HCT116 (cell line): ENCODE data around the gene ZBTB1. TPM values are rescaled to one million over a fixed set of nuclear protein-coding genes. Genes with fewer than 3 reads are reported as not detected.

ENCODE experiments used
- ATAC-seq: fragments of 200-7000 bp; cut with Tn5 transposase; 2 replicates; pipeline ENCODE4 v1.9.1; 2020; ENCODE audit warnings: mild to moderate bottlenecking, moderate library complexity
- BruUV-seq: library from RNA; stranded (reverse); fragments of 400-500 nt; replicated peaks from 2 replicates; lab custom pipeline; 2021; lab: Mats Ljungman, UMichigan
- CTCF ChIA-PET: fragments of 300-600 bp; sonication (Branson Sonifier 250); formaldehyde crosslinking; loops from one replicate; lab custom pipeline; 2021; ENCODE audit warnings: antibody characterized with exemption; lab: Charles Lee
- POLR2A ChIA-PET: fragments of 300-600, 350-600 bp; sonication (Branson Sonifier 250); formaldehyde crosslinking; loops from one replicate; lab custom pipeline; 2021; ENCODE audit warnings: antibody characterized with exemption; lab: Charles Lee
- RAD21 ChIA-PET, 2 experiments: fragments of 300-600 bp; sonication (Branson Sonifier 250); formaldehyde crosslinking; loops; one replicate each; lab custom pipeline; 2023; ENCODE audit warnings: low total read pairs in 2 of 2; ENCODE audit not compliant: uncharacterized antibody in 2 of 2, unreplicated experiment in 2 of 2, low non-redundant PET in 1 of 2; lab: Charles Lee
- DNase-seq: peaks from one replicate; pipeline ENCODE4 v3.0.0-alpha.2; 2010; ENCODE audit warnings: low read depth, low spot score
- H2AFZ ChIP-seq: fragments of 200-600 bp; shearing (Covaris generic), sonication (generic); 2 replicates; pipeline ENCODE4 v1.6.1; 2017; ENCODE audit warnings: low read depth, mixed run types, mixed read lengths, antibody characterized with exemption, low read length; ENCODE audit not compliant: poor library complexity, severe bottlenecking
- H3K27ac ChIP-seq: 2 replicates; pipeline ENCODE4 v1.5.1; 2012; ENCODE audit warnings: low read depth, low read length
- H3K27me3 ChIP-seq: fragments of 200-600 bp; sonication (generic); 2 replicates; pipeline ENCODE4 v1.6.1; 2016; ENCODE audit warnings: mixed run types, low read length, mixed read lengths; ENCODE audit not compliant: insufficient read depth
- H3K36me3 ChIP-seq, 2 experiments: fragments of 200-500 bp in 1 of 2; fragments of 200-600 bp in 1 of 2; sonication (Bioruptor generic) in 1 of 2; sonication (generic) in 1 of 2; 2 replicates each; pipeline versions ENCODE4 v1.5.1 to v1.6.1; 2014 to 2016; ENCODE audit warnings: low read length in 2 of 2, inconsistent platforms in 1 of 2, mixed read lengths in 1 of 2, mixed run types in 1 of 2; ENCODE audit not compliant: insufficient read depth in 2 of 2, control insufficient read depth in 1 of 2
- H3K4me1 ChIP-seq, 2 experiments: fragments of 200-600 bp in 1 of 2; sonication (generic) in 1 of 2; 2 replicates each; pipeline versions ENCODE4 v1.5.1 to v1.6.1; 2012 to 2017; ENCODE audit warnings: low read length in 2 of 2, inconsistent platforms in 1 of 2, mild to moderate bottlenecking in 1 of 2, mixed read lengths in 1 of 2, mixed run types in 1 of 2, moderate library complexity in 1 of 2; ENCODE audit not compliant: insufficient read depth in 2 of 2, control insufficient read depth in 1 of 2
- H3K4me2 ChIP-seq: fragments of 200-600 bp; sonication (generic); 2 replicates; pipeline ENCODE4 v1.6.1; 2017; ENCODE audit warnings: mixed run types, low read length, mixed read lengths
- H3K4me3 ChIP-seq, 2 experiments: fragments of 200-600 bp in 1 of 2; sonication (generic) in 1 of 2; replicated peaks in 1 of 2; 2 replicates each; pipeline ENCODE4 v1.5.1; 2011 to 2016; ENCODE audit warnings: low read length in 2 of 2, control low read depth in 1 of 2, low read depth in 1 of 2, mild to moderate bottlenecking in 1 of 2, mixed read lengths in 1 of 2, mixed run types in 1 of 2
- H3K79me2 ChIP-seq: fragments of 200-600 bp; sonication (generic); 2 replicates; pipeline ENCODE4 v1.6.1; 2017; ENCODE audit warnings: mild to moderate bottlenecking, mixed run types, low read length, moderate library complexity, mixed read lengths; ENCODE audit not compliant: insufficient read depth
- H3K9ac ChIP-seq: fragments of 200-600 bp; sonication (generic); 2 replicates; pipeline ENCODE4 v1.6.1; 2016; ENCODE audit warnings: low read length, mixed read lengths
- H3K9me2 ChIP-seq: fragments of 200-600 bp; sonication (generic), shearing (Covaris generic); 2 replicates; pipeline ENCODE4 v1.6.1; 2017; ENCODE audit warnings: mixed run types, mild to moderate bottlenecking, moderate library complexity; ENCODE audit not compliant: insufficient read depth
- H3K9me3 ChIP-seq, 2 experiments: fragments of 200-500 bp in 1 of 2; fragments of 200-600 bp in 1 of 2; sonication (Bioruptor generic) in 1 of 2; sonication (generic) in 1 of 2; 2 replicates each; pipeline ENCODE4 v1.6.1; 2014 to 2017; ENCODE audit warnings: low read length in 2 of 2, mixed read lengths in 2 of 2, inconsistent platforms in 1 of 2, low read depth in 1 of 2, mild to moderate bottlenecking in 1 of 2, mixed run types in 1 of 2, moderate library complexity in 1 of 2; ENCODE audit not compliant: control insufficient read depth in 1 of 2, insufficient read depth in 1 of 2
- H4K20me1 ChIP-seq: fragments of 200-600 bp; sonication (generic), shearing (Covaris generic); 2 replicates; pipeline ENCODE4 v1.6.1; 2017; ENCODE audit warnings: mixed run types, mild to moderate bottlenecking, moderate library complexity; ENCODE audit not compliant: insufficient read depth
- CBX3 ChIP-seq: IDR thresholded peaks from 2 replicates; pipeline ENCODE4 v1.6.1; 2012; ENCODE audit warnings: low read depth
- CEBPB ChIP-seq: IDR thresholded peaks from 2 replicates; pipeline ENCODE4 v1.6.1; 2012; ENCODE audit warnings: low read depth
- EGR1 ChIP-seq: IDR thresholded peaks from 2 replicates; pipeline ENCODE4 v1.6.1; 2012; ENCODE audit warnings: low read depth
- ELF1 ChIP-seq: IDR thresholded peaks from 2 replicates; pipeline ENCODE4 v1.6.1; 2012; ENCODE audit warnings: low read depth, borderline replicate concordance
- EZH2 ChIP-seq: fragments of 200-600 bp; sonication (generic); IDR thresholded peaks from 2 replicates; pipeline ENCODE4 v1.6.1; 2017; ENCODE audit warnings: antibody characterized with exemption, mixed run types
- FOSL1 ChIP-seq: IDR thresholded peaks from 2 replicates; pipeline ENCODE4 v1.6.1; 2012; ENCODE audit warnings: low read depth
- MAX ChIP-seq: IDR thresholded peaks from 2 replicates; pipeline ENCODE4 v1.6.1; 2012
- POLR2A ChIP-seq: IDR thresholded peaks from 2 replicates; pipeline ENCODE4 v1.7.0; 2011; ENCODE audit warnings: borderline replicate concordance; ENCODE audit not compliant: insufficient read depth, insufficient read length; ENCODE audit errors: extremely low read depth
- POLR2AphosphoS5 ChIP-seq: IDR thresholded peaks from 2 replicates; pipeline ENCODE4 v1.6.1; 2011; ENCODE audit warnings: mild to moderate bottlenecking, low read depth, low read length, moderate library complexity
- RAD21 ChIP-seq: IDR thresholded peaks from 2 replicates; pipeline ENCODE4 v1.6.1; 2012; ENCODE audit warnings: low read depth, mild to moderate bottlenecking
- SIN3A ChIP-seq: IDR thresholded peaks from 2 replicates; pipeline ENCODE4 v1.6.1; 2012; ENCODE audit warnings: low read depth
- SP1 ChIP-seq: IDR thresholded peaks from 2 replicates; pipeline ENCODE4 v1.6.1; 2012; ENCODE audit warnings: low read depth
- SRF ChIP-seq: IDR thresholded peaks from 2 replicates; pipeline ENCODE4 v1.6.1; 2012; ENCODE audit warnings: low read depth
- TCF7L2 ChIP-seq: IDR thresholded peaks from 2 replicates; pipeline ENCODE4 v1.7.0; 2011; ENCODE audit warnings: borderline replicate concordance, inconsistent platforms; ENCODE audit not compliant: insufficient read depth, insufficient read length; ENCODE audit errors: extremely low read depth
- YY1 ChIP-seq: IDR thresholded peaks from 2 replicates; pipeline ENCODE4 v1.6.1; 2011; ENCODE audit warnings: low read length, low read depth, moderate library complexity, mild to moderate bottlenecking; ENCODE audit not compliant: insufficient replicate concordance; ENCODE audit errors: extremely low read depth
- ZBTB33 ChIP-seq: IDR thresholded peaks from 2 replicates; pipeline ENCODE4 v1.6.1; 2011; ENCODE audit warnings: mild to moderate bottlenecking, low read length, moderate library complexity; ENCODE audit not compliant: insufficient replicate concordance; ENCODE audit errors: extremely low read depth
- ZFX ChIP-seq: fragments of 450-650 bp; IDR thresholded peaks from 2 replicates; pipeline ENCODE4 v1.6.1; 2017
- ZNF274 ChIP-seq: fragments of 200-500 bp; sonication (Bioruptor generic); IDR thresholded peaks from 2 replicates; pipeline ENCODE4 v1.6.1; 2014; ENCODE audit warnings: mild to moderate bottlenecking, low read depth, low read length, inconsistent platforms
- intact Hi-C: fragments of 100-400 bp; cut with micrococcal nuclease; formaldehyde crosslinking; loops from 2 replicates; pipeline ENCODE4 v1.10.0; 2022
- total RNA-seq: library from RNA; stranded (reverse); gene quantifications from one replicate; pipeline ENCODE4 v1.2.1, GENCODE V29; 2021; ENCODE audit not compliant: unreplicated experiment
- TF ChIP-seq, protein P1 (sequence below), 3 experiments: fragments of 200-600 bp in 1 of 3; sonication (generic) in 1 of 3; IDR thresholded peaks in 2 of 3; conservative IDR thresholded peaks in 1 of 3; 2 replicates each; pipeline ENCODE4 v1.5.1; 2012 to 2017; ENCODE audit warnings: low read depth in 2 of 3, low read length in 2 of 3, antibody characterized with exemption in 1 of 3, borderline replicate concordance in 1 of 3, control low read depth in 1 of 3, mild to moderate bottlenecking in 1 of 3, mixed read lengths in 1 of 3, mixed run types in 1 of 3, moderate library complexity in 1 of 3; ENCODE audit not compliant: insufficient read depth in 1 of 3
- TF ChIP-seq, protein P2 (sequence below): IDR thresholded peaks from 2 replicates; pipeline ENCODE4 v1.6.1; 2012; ENCODE audit warnings: low read depth

Gene ZBTB1
- total RNA-seq, 1 experiment from 2014 or later, result 20.6 TPM

GRCh38 chr14:64520699-64521098, 16.1 kb downstream of the ZBTB1 start:
- intact Hi-C loops, result no loop called here
- no peak overlapping the region for H3K4me3 ChIP-seq
- TF ChIP-seq FOSL1 (no peak), RAD21 (no peak), ZFX (no peak), CEBPB (no peak), EZH2 (no peak), TCF7L2 (no peak), SRF (no peak), MAX (no peak), SP1 (no peak), POLR2AphosphoS5 (no peak), POLR2A (no peak), SIN3A (no peak), ELF1 (no peak), ZNF274 (no peak), YY1 (no peak), EGR1 (no peak), CBX3 (no peak), ZBTB33 (no peak)
- TF ChIP-seq, protein P1, sequence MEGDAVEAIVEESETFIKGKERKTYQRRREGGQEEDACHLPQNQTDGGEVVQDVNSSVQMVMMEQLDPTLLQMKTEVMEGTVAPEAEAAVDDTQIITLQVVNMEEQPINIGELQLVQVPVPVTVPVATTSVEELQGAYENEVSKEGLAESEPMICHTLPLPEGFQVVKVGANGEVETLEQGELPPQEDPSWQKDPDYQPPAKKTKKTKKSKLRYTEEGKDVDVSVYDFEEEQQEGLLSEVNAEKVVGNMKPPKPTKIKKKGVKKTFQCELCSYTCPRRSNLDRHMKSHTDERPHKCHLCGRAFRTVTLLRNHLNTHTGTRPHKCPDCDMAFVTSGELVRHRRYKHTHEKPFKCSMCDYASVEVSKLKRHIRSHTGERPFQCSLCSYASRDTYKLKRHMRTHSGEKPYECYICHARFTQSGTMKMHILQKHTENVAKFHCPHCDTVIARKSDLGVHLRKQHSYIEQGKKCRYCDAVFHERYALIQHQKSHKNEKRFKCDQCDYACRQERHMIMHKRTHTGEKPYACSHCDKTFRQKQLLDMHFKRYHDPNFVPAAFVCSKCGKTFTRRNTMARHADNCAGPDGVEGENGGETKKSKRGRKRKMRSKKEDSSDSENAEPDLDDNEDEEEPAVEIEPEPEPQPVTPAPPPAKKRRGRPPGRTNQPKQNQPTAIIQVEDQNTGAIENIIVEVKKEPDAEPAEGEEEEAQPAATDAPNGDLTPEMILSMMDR (IDR thresholded peaks at IDR 0.05 in 2 of 3, conservative IDR thresholded peaks at IDR 0.05 in 1 of 3; ENCODE audit: borderline replicate concordance in 1 of 3, insufficient read depth in 1 of 3, low read depth in 2 of 3, low read length in 2 of 3), result no peak
- TF ChIP-seq, protein P2, sequence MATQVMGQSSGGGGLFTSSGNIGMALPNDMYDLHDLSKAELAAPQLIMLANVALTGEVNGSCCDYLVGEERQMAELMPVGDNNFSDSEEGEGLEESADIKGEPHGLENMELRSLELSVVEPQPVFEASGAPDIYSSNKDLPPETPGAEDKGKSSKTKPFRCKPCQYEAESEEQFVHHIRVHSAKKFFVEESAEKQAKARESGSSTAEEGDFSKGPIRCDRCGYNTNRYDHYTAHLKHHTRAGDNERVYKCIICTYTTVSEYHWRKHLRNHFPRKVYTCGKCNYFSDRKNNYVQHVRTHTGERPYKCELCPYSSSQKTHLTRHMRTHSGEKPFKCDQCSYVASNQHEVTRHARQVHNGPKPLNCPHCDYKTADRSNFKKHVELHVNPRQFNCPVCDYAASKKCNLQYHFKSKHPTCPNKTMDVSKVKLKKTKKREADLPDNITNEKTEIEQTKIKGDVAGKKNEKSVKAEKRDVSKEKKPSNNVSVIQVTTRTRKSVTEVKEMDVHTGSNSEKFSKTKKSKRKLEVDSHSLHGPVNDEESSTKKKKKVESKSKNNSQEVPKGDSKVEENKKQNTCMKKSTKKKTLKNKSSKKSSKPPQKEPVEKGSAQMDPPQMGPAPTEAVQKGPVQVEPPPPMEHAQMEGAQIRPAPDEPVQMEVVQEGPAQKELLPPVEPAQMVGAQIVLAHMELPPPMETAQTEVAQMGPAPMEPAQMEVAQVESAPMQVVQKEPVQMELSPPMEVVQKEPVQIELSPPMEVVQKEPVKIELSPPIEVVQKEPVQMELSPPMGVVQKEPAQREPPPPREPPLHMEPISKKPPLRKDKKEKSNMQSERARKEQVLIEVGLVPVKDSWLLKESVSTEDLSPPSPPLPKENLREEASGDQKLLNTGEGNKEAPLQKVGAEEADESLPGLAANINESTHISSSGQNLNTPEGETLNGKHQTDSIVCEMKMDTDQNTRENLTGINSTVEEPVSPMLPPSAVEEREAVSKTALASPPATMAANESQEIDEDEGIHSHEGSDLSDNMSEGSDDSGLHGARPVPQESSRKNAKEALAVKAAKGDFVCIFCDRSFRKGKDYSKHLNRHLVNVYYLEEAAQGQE, result no peak
- no peaks in the 10 kb centered on the region for H3K9me3 ChIP-seq
- H3K4me2 ChIP-seq, result no peak overlapping the region
- no peak overlapping the region for H2AFZ ChIP-seq
- H3K79me2 ChIP-seq, result peaks cover 40% of the 10 kb centered on the region
- no peaks in the 10 kb centered on the region for H3K9me2 ChIP-seq
- no peak overlapping the region for H3K9ac ChIP-seq
- POLR2A ChIA-PET, result no interaction called here
- H3K36me3 ChIP-seq, result peaks cover 3 to 11% of the 10 kb centered on the region in 2 experiments; a peak in 3 of 4 replicates
- no peaks in the 10 kb centered on the region for H3K27me3 ChIP-seq
- DNase-seq (no peak), ATAC-seq (no peak)
- no peaks in the 10 kb centered on the region for H3K4me1 ChIP-seq
- RAD21 ChIA-PET, result no interaction called here
- H3K27ac ChIP-seq, result no peak overlapping the region
- BruUV-seq, result no TSS peak
- H4K20me1 ChIP-seq, result no peaks in the 10 kb centered on the region
- CTCF ChIA-PET, result interaction anchor here (2.3 kb wide), 1 partner anchor 10 kb away, joined by 9 read pairs; no protein-coding TSS in a partner anchor
